ENCODE data around the gene IKBKE.

Gene IKBKE

DNA sequence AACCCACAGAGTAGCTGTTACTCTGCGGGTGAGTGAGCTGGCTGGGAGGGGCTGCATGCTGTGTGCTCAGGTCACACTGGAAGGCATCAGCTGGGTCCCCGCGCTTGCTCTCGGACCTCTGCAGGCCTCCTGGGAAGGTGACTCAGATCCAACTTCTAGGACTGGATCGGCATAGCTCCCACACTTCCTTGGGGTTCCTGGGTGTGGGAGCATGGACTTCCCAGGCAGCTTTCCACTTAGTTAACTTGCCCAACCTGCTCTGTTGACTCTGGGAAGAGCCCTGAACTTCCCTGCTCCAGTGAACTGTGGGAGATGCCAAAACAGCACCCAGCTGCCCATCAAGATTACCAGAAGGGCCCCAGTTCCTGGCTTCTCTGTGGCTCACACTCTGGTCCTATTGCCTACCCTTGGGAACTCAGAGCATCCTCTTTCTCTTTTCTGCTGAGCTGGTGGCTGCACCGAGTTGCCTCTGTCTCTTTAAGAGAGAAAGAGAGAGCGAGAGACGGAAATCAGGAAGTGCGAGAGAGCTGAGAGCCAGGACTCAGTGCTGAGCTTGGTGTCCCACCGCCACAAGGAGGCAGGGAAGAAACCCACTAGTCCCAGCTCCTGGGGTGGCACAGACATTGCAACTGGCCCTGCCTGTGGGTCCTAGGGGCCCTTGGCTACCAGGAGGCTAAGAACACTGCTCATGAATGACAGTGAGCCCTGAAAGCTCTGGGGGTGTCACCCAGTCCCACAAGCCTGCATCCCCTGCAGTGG lies at the start of gene IKBKE:
Gene IKBKE (plus strand): TSS at position 544 of the 759 bp plus-strand sequence. CDS start 2,752 bp downstream, outside the sequence.
- DNase-seq: peak; percentile 78

DNA sequence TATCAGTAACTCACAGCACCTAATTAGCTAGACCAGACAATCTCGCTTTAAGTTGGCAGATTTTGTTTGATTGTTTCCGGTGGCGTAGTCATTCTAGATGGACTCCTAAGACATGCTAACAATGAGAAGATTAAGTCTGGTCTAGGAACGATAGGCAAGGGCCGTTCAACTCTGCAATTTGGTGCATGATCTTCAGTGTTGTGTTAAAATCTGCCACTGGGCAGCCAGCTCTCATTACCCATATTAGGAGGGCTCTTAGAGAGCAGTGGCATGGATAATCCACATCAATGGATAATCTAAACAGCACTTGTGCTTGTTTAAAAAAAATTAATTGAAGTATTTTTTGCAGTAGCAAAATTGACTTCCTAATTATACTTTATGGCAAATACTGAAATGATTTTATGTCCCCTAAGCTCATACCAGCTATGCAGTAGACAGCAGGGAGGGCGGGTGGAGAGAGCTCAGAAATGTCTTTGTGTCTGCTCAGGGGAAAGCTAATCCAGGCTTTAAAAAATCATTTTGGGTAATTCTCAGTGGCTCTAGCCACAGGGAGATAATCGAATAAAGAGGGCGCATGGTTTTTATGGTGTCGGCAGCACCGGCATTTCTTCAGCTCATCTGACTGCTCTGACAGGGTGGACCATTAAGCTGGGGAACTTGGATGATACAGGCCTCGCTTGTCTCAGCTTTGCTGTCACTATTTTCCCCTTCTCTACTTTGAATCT lies 48.5 kb upstream of the IKBKE start:
- DNase-seq: no peak

- DNase-seq: no peak
Observed at GRCh38 chr1:206422525-206422924, 47.8 kb upstream of the IKBKE start.

GRCh38 chr1:206427291-206427690 lies 43.0 kb upstream of the IKBKE start:
- DNase-seq: no peak

DNA sequence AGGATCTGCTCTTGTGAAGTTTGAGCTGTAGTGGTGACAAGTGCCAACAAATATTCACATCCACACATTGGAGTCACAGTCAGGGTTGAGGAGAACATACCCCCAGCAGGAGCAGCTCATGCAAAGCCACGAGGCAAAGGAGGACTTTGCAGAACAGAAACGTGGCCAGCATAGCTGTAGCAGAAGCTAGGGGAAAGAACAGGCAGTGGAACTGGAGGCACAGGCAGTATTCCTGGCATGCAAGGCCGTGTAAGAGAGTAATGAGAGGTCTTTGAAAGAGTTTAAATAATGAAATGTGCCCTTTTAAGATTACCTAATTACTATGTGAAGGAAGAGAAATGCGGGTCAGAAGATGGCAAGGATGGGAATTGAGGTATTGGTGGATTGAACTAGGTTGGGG lies 40.9 kb upstream of the IKBKE start:
- DNase-seq: no peak

- peak; percentile 71 for DNase-seq
Observed at GRCh38 chr1:206430031-206430983, 40.0 kb upstream of the IKBKE start.

DNA sequence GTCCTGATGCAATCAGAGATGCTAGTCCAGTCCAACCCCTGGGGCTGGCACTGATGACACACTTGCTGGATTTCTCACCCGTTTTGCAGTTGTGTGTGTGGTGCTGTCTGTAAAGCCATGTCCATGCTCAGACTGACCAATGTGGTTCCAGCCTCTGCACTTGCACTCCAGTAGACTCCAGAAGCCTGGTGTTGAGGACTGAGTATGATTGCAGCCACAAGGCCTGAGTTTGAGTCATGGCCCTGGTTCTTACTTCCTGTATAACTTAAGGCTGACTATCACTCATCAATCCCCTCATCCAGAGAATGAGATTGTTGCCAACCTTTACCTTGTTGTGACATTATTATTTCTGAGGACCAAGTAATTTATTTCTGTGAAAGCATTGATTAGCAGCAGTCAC lies 34.8 kb upstream of the IKBKE start:
- no peak for DNase-seq

DNA sequence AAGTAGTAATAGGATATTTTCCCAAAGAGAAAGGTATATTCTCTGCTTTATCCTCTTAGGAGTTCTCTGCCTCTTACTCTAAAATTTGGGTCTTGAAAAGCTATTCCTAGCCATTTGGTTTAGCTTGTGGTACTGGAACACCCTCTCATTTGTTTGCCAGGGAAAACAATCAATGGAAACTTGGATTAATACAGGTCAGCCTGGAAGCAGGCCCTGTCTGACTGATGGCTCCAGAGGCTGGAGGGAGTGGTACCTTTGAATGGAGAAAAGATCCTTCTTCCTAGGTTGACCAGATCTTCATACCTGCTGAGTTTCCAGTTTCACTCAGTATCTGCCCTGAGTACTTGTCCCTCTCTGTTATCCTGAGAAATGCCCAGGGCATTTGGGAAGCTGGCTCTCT lies 31.7 kb upstream of the IKBKE start:
- DNase-seq: no peak

DNA sequence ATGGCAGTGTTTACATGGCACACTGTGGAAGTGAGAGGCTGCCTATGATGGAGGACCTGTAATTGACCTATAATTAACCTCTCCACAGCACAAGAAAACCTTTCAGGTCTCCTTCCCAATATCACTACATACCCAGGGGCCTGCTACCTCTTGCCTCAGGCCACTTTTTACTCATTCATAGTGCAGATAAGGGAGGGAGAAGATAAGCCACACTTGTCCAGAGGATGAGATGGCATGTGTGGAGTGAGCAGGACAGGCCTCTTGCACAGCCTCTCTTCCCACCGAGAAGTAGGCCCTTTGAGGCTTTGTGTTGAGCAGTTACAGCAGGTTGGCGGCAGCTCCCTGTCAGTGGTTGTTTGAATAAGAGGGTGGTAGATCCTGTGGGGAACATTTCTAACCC lies 31.1 kb upstream of the IKBKE start:
- no peak for DNase-seq

- no peak for DNase-seq
Observed at GRCh38 chr1:206441336-206441967, 28.8 kb upstream of the IKBKE start.

GRCh38 chr1:206442101-206442500 lies 28.2 kb upstream of the IKBKE start:
- peak; percentile 70 for DNase-seq

- peak; percentile 13 for DNase-seq
Observed at GRCh38 chr1:206445116-206445515, 25.2 kb upstream of the IKBKE start.

DNA sequence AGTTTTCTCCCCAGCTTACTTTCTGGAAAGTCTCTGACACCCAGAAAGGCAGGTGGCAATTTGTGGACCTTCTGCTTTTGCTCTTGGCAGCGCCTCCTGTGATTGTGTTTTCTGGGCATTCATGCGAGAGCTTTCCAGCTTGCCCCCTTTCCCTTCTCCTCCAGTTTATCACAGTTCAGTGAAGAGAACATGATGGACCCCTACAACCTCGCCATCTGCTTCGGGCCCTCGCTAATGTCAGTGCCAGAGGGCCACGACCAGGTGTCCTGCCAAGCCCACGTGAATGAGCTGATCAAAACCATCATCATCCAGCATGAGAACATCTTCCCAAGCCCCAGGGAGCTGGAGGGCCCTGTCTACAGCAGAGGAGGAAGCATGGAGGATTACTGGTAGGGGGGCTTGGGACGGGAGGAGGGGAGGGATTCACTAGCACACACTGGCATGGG lies 24.3 kb upstream of the IKBKE start:
- no peak for DNase-seq

DNA sequence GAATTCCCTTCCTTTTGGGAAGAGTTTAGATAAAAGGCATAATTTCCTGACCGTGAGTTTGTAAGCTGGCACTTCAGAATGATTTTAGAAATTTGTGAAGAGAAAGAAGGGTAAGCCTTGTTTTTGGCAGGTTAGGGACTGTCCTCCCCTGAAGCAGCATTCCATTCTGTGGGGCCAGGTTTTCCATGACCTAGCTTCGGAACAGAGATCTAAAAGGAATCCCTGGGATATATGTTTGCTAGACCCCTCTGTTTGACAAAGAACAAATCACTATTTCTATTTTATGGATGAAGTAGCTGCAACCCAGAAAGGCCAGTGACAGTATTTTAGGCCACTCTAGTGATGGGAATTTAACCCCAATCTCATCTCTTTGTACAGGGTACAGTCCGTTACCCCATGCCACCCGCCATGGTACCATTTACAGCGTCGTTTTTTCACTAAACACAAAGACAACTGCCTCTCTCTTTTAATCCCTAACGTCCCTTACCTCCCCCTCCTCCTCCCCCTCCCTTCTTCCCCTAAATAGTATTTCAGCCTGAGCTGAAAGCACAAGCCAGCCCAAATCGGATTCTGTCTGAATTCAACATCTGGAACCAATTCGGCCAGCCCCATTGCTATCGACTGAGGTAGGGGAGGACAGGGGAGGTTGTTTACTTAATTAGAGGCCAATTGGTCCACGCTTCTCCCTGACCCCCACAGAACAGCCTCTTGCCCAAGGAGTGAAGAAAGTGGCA lies 23.4 kb upstream of the IKBKE start:
- no peak for DNase-seq

- no peak for DNase-seq
Observed at GRCh38 chr1:206447422-206447765, 22.9 kb upstream of the IKBKE start.

GRCh38 chr1:206447792-206448191 lies 22.5 kb upstream of the IKBKE start:
- no peak for DNase-seq

GRCh38 chr1:206448471-206448870 lies 21.8 kb upstream of the IKBKE start:
- DNase-seq: no peak

DNA sequence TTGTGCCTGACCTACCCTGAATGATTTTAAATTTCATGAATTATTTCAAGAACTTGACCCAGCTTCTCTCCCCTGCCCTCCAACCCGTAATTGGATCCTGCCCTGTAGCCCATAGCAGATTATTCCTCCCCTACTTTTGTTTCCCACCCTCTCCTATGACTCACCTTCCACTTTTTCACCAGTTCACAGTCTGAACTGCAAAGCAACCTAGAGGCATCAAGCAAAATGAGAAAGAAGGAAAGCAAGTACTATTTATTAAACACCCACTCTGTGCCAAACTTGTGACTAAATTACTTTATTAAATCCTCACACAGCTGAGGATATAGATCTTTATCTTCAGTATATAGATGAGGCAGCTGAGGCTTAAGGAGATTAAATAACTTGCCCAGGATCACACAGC lies 20.7 kb upstream of the IKBKE start:
- DNase-seq: no peak

- no peak for DNase-seq
Observed at GRCh38 chr1:206450281-206450680, 20.0 kb upstream of the IKBKE start.

GRCh38 chr1:206451134-206451686 lies 19.1 kb upstream of the IKBKE start:
- no peak for DNase-seq

GRCh38 chr1:206453111-206453510 lies 17.2 kb upstream of the IKBKE start:
- DNase-seq: no peak

DNA sequence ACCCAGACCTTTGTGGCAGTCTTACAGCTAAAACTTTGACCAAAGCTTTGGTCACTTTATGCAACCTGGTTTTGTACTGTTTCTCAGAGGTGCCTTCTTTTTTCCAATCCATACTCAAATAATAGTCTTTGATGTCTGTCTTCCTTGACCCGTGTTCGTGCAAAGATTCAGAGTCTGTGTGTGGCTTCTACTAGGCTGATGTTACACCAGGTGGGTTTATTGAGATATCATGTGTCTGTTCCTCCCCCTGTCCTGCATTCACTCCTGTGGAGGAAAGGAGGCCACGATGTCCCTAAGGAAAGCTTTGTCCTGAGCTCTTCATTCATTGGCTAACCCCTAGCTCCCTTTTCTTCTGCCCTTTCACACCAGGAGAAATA lies 15.0 kb upstream of the IKBKE start:
- no peak for DNase-seq
